ENCODE measurements around the gene PPP6C.

DNA sequence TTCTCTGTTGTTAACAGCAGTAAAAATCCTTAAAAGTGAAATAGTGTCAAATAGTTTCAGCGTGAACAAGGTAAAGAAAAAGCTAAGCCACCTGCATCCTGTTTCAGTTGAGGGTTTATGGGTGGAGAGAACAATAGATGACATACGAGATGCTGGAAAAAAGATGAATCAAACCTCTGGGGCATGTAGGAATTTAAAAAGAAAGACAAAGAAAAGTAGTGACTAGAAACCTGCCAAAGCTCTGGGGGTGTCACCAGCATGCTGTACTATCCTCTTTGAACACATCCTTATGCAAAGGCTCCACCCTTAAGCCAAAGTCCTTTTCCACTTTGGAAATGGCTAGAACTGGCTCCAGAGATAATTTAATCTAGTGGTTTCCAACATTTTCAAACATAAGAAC is 68.5 kb downstream of the PPP6C start:
- TF ChIP-seq, protein P1, sequence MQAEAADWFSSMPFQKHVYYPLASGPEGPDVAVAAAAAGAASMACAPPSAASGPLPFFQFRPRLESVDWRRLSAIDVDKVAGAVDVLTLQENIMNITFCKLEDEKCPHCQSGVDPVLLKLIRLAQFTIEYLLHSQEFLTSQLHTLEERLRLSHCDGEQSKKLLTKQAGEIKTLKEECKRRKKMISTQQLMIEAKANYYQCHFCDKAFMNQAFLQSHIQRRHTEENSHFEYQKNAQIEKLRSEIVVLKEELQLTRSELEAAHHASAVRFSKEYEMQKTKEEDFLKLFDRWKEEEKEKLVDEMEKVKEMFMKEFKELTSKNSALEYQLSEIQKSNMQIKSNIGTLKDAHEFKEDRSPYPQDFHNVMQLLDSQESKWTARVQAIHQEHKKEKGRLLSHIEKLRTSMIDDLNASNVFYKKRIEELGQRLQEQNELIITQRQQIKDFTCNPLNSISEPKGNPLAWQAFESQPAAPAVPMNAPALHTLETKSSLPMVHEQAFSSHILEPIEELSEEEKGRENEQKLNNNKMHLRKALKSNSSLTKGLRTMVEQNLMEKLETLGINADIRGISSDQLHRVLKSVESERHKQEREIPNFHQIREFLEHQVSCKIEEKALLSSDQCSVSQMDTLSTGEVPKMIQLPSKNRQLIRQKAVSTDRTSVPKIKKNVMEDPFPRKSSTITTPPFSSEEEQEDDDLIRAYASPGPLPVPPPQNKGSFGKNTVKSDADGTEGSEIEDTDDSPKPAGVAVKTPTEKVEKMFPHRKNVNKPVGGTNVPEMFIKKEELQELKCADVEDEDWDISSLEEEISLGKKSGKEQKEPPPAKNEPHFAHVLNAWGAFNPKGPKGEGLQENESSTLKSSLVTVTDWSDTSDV (CRISPR knock-in tag; IDR thresholded peaks at IDR 0.05) = no peak
- TF ChIP-seq, protein P2, sequence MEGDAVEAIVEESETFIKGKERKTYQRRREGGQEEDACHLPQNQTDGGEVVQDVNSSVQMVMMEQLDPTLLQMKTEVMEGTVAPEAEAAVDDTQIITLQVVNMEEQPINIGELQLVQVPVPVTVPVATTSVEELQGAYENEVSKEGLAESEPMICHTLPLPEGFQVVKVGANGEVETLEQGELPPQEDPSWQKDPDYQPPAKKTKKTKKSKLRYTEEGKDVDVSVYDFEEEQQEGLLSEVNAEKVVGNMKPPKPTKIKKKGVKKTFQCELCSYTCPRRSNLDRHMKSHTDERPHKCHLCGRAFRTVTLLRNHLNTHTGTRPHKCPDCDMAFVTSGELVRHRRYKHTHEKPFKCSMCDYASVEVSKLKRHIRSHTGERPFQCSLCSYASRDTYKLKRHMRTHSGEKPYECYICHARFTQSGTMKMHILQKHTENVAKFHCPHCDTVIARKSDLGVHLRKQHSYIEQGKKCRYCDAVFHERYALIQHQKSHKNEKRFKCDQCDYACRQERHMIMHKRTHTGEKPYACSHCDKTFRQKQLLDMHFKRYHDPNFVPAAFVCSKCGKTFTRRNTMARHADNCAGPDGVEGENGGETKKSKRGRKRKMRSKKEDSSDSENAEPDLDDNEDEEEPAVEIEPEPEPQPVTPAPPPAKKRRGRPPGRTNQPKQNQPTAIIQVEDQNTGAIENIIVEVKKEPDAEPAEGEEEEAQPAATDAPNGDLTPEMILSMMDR (CRISPR knock-in tag; IDR thresholded peaks at IDR 0.05) = no peak
- TF ChIP-seq MXD4 (CRISPR knock-in tag; IDR thresholded peaks at IDR 0.05) = no peak
- no peak for TF ChIP-seq POLR2A (IDR thresholded peaks at IDR 0.05; ENCODE audit: insufficient read depth in 1 of 2, low read depth in 2 of 2, low read length in 2 of 2)
- TF ChIP-seq, protein P3, sequence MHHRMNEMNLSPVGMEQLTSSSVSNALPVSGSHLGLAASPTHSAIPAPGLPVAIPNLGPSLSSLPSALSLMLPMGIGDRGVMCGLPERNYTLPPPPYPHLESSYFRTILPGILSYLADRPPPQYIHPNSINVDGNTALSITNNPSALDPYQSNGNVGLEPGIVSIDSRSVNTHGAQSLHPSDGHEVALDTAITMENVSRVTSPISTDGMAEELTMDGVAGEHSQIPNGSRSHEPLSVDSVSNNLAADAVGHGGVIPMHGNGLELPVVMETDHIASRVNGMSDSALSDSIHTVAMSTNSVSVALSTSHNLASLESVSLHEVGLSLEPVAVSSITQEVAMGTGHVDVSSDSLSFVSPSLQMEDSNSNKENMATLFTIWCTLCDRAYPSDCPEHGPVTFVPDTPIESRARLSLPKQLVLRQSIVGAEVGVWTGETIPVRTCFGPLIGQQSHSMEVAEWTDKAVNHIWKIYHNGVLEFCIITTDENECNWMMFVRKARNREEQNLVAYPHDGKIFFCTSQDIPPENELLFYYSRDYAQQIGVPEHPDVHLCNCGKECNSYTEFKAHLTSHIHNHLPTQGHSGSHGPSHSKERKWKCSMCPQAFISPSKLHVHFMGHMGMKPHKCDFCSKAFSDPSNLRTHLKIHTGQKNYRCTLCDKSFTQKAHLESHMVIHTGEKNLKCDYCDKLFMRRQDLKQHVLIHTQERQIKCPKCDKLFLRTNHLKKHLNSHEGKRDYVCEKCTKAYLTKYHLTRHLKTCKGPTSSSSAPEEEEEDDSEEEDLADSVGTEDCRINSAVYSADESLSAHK (CRISPR knock-in tag; IDR thresholded peaks at IDR 0.05; ENCODE audit: borderline replicate concordance) = no peak
- TF ChIP-seq, protein P4, sequence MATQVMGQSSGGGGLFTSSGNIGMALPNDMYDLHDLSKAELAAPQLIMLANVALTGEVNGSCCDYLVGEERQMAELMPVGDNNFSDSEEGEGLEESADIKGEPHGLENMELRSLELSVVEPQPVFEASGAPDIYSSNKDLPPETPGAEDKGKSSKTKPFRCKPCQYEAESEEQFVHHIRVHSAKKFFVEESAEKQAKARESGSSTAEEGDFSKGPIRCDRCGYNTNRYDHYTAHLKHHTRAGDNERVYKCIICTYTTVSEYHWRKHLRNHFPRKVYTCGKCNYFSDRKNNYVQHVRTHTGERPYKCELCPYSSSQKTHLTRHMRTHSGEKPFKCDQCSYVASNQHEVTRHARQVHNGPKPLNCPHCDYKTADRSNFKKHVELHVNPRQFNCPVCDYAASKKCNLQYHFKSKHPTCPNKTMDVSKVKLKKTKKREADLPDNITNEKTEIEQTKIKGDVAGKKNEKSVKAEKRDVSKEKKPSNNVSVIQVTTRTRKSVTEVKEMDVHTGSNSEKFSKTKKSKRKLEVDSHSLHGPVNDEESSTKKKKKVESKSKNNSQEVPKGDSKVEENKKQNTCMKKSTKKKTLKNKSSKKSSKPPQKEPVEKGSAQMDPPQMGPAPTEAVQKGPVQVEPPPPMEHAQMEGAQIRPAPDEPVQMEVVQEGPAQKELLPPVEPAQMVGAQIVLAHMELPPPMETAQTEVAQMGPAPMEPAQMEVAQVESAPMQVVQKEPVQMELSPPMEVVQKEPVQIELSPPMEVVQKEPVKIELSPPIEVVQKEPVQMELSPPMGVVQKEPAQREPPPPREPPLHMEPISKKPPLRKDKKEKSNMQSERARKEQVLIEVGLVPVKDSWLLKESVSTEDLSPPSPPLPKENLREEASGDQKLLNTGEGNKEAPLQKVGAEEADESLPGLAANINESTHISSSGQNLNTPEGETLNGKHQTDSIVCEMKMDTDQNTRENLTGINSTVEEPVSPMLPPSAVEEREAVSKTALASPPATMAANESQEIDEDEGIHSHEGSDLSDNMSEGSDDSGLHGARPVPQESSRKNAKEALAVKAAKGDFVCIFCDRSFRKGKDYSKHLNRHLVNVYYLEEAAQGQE (IDR thresholded peaks at IDR 0.05; ENCODE audit: borderline replicate concordance in 1 of 2, low read depth in 1 of 2, low read length in 2 of 2) = no peak
- TF ChIP-seq ZNF747 (CRISPR knock-in tag; IDR thresholded peaks at IDR 0.05; ENCODE audit: borderline replicate concordance) = no peak
